Spleen (tissue), 11 donors: ENCODE results near the gene HOXD10. TPM values are rescaled to one million over a fixed set of nuclear protein-coding genes. Genes with fewer than 3 reads are reported as not detected.

Source experiments
- DNase-seq: peaks from one replicate; pipeline ENCODE4 v3.0.0-alpha.2; 2020
- H3K27ac ChIP-seq, 8 donors: fragments of 200-600 bp; sonication (generic) in 7 of 8; 1 replicate in 4 of 8; 2 replicates in 4 of 8; pipeline versions ENCODE4 v1.5.0 to v1.8.0; 2016 to 2021; ENCODE audit warnings: inconsistent platforms in 4 of 8, mild to moderate bottlenecking in 4 of 8, moderate library complexity in 1 of 8
- H3K27me3 ChIP-seq, 7 donors: fragments of 200-600 bp; sonication (generic) in 6 of 7; replicated peaks in 1 of 7; 1 replicate in 4 of 7; 2 replicates in 3 of 7; pipeline versions ENCODE4 v1.5.0 to v1.8.0; 2016 to 2021; ENCODE audit warnings: inconsistent platforms in 3 of 7, mild to moderate bottlenecking in 1 of 7
- H3K36me3 ChIP-seq, 6 donors: fragments of 200-600 bp; sonication (generic) in 5 of 6; 1 replicate in 4 of 6; 2 replicates in 2 of 6; pipeline versions ENCODE4 v1.5.0 to v1.8.0; 2016 to 2021; ENCODE audit warnings: inconsistent platforms in 2 of 6
- H3K4me1 ChIP-seq, 6 donors: fragments of 200-600 bp; sonication (generic) in 5 of 6; 1 replicate in 3 of 6; 2 replicates in 3 of 6; pipeline versions ENCODE4 v1.5.0 to v1.8.0; 2016 to 2021; ENCODE audit warnings: inconsistent platforms in 3 of 6
- H3K4me3 ChIP-seq, 8 donors: fragments of 200-600 bp; sonication (generic) in 7 of 8; 1 replicate in 4 of 8; 2 replicates in 4 of 8; pipeline versions ENCODE4 v1.5.0 to v1.8.0; 2016 to 2021; ENCODE audit warnings: inconsistent platforms in 4 of 8, mild to moderate bottlenecking in 4 of 8, moderate library complexity in 2 of 8
- H3K9me3 ChIP-seq, 8 donors: fragments of 200-600 bp; sonication (generic) in 7 of 8; 1 replicate in 4 of 8; 2 replicates in 4 of 8; pipeline versions ENCODE4 v1.5.0 to v1.8.0; 2016 to 2021; ENCODE audit warnings: inconsistent platforms in 4 of 8
- CTCF ChIP-seq, 11 experiments: fragments of 200-600 bp in 7 of 11; fragments of 450-650 bp in 4 of 11; sonication (generic) in 4 of 11; IDR thresholded peaks in 8 of 11; conservative IDR thresholded peaks in 3 of 11; 1 replicate in 7 of 11; 2 replicates in 4 of 11; pipeline versions ENCODE4 v1.4.0 to v1.8.0; 2016 to 2021; ENCODE audit warnings: antibody characterized with exemption in 11 of 11, inconsistent platforms in 4 of 11, mild to moderate bottlenecking in 1 of 11
- POLR2A ChIP-seq, 3 donors: fragments of 450-650 bp; IDR thresholded peaks; one replicate each; pipeline ENCODE4 v1.5.1; 2017; ENCODE audit warnings: antibody characterized with exemption in 3 of 3, mild to moderate bottlenecking in 1 of 3
- POLR2AphosphoS5 ChIP-seq, 3 donors: sonication (generic); formaldehyde crosslinking; IDR thresholded peaks; one replicate each; pipeline ENCODE4 v1.5.1; 2017; ENCODE audit warnings: antibody characterized with exemption in 3 of 3
- WGBS, 5 donors: extraction: QIAGEN DNeasy Blood & Tissue Kit in 3 of 5; methylation state at CpG; one replicate each; pipeline versions ENCODE4 v1.1.5 to v1.1.7; 2013 to 2018; 5-methylcytosine and 5-hydroxymethylcytosine counted together
- intact Hi-C: fragments of 100-400 bp; cut with DNase I; formaldehyde crosslinking; loops from one replicate; pipeline ENCODE4 v1.15.0; 2023; ENCODE audit warnings: low total_unique reads
- polyA plus RNA-seq, 3 donors: library from polyadenylated mRNA; stranded (reverse); fragments of 200-250 nt; gene quantifications; one replicate each; pipeline ENCODE4 v1.2.1, GENCODE V29; 2013
- total RNA-seq, 7 donors: library from RNA; depleted of rRNA in 3 of 7; stranded (reverse); fragments of >200 nt in 3 of 7; fragmentation: NEBNext Ultra II Directional in 4 of 7; extraction: Animal tissue kit (Norgen Biotek cat#: 25700) in 4 of 7; gene quantifications; one replicate each; pipeline versions ENCODE4 v1.1.0 to v1.2.1, GENCODE V29; 2016 to 2021
- donor health status: healthy with polysubstance abuse.
- donor health status: DM: no; HTN: no; CAD: no; lungs with moderate emphysema.
- donor health status: DM: no; HTN: no; CAD: no.
- donor health status: Bipolar disorder and iron deficiency.
- donor health status: healthy.
- donor health status: DM: no; HTN: no; CAD: no.
- donor health status: DM: yes; HTN: yes; CAD: no.

HOXD10 gene
- total and polyA plus RNA-seq, 10 donors: 0.06 TPM; not detected in 9

- Histone ChIP-seq H3K27ac (peak overlapping the region; percentile 43 to 93 (median 86)), H3K36me3 (no peaks in the 10 kb centered on the region), H3K4me3 (peak overlapping the region in 7 of 8 donors; percentile 24 to 71 (median 41)), H3K9me3 (no peaks in the 10 kb centered on the region), H3K27me3 (peaks cover 0 to 100% (median 92%) of the 10 kb centered on the region in 7 donors), H3K4me1 (peaks cover 0 to 76% (median 45%) of the 10 kb centered on the region in 6 donors)
- TF ChIP-seq POLR2AphosphoS5 (IDR thresholded peaks at IDR 0.05) (no peak), CTCF (IDR thresholded peaks at IDR 0.05 in 8 of 11, conservative IDR thresholded peaks at IDR 0.05 in 3 of 11) (no peak), POLR2A (IDR thresholded peaks at IDR 0.05) (no peak)
- peak; percentile 77 for DNase-seq
- 2 to 19% (median 3%) methylated on average over 35 to 43 of the region's 43 CpGs for WGBS, 5 donors
- intact Hi-C loops: loop anchor here (5.0 kb wide), 4 partner anchors 423 to 1018 kb away; no protein-coding TSS in a partner anchor
Observed at GRCh38 chr2:176129813-176130146, 13.2 kb downstream of the HOXD10 start.

DNA sequence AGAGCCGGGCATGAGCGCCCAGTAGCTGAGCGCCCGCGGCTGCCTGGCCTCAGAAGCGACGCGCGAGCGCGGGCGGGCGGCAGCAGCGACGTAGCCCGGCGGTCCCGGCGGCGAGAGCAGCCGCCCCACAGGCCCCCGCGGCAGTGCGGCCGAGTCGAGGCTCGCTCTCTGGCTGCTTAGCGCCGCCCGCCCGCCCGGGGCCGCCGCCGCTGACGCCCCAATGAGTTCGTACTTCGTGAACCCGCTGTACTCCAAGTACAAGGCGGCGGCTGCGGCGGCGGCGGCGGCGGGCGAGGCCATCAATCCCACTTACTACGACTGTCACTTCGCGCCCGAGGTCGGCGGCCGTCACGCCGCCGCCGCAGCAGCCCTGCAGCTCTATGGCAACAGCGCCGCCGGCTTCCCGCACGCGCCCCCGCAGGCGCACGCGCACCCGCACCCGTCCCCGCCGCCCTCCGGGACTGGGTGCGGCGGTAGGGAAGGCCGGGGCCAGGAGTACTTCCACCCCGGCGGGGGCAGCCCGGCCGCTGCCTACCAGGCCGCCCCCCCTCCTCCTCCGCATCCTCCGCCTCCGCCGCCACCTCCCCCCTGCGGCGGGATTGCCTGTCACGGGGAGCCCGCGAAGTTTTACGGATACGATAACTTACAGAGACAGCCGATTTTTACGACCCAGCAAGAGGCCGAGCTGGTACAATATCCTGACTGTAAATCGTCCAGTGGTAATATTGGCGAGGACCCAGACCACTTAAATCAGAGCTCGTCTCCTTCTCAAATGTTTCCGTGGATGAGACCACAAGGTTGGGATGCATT is 13.8 kb downstream of the HOXD10 start:
- H3K27me3 ChIP-seq: peaks cover 0 to 100% (median 92%) of the 10 kb centered on the region in 7 donors
- peak overlapping the region; percentile 57 to 93 (median 86) for H3K27ac ChIP-seq
- intact Hi-C loops: no loop called here
- peaks cover 0 to 81% (median 48%) of the 10 kb centered on the region in 6 donors for H3K4me1 ChIP-seq
- no peaks in the 10 kb centered on the region for H3K36me3 ChIP-seq
- TF ChIP-seq POLR2A (IDR thresholded peaks at IDR 0.05): no peak
- TF ChIP-seq CTCF (IDR thresholded peaks at IDR 0.05 in 8 of 11, conservative IDR thresholded peaks at IDR 0.05 in 3 of 11): peak in 1 of 11 experiments; percentile 19
- TF ChIP-seq POLR2AphosphoS5 (IDR thresholded peaks at IDR 0.05): peak in 2 of 3 donors; percentile 66 to 71
- no peaks in the 10 kb centered on the region for H3K9me3 ChIP-seq
- 1 to 13% (median 4%) methylated on average over 40 to 100 of the region's 100 CpGs for WGBS, 5 donors
- H3K4me3 ChIP-seq: peak overlapping the region; percentile 20 to 71 (median 40)
- DNase-seq: peak; percentile 84

- Histone ChIP-seq H3K4me3 (peak overlapping the region; percentile 20 to 71 (median 40)), H3K27me3 (peaks cover 0 to 100% (median 92%) of the 10 kb centered on the region in 7 donors), H3K9me3 (no peaks in the 10 kb centered on the region), H3K27ac (peak overlapping the region; percentile 57 to 93 (median 86)), H3K36me3 (no peaks in the 10 kb centered on the region), H3K4me1 (peaks cover 0 to 89% (median 50%) of the 10 kb centered on the region in 6 donors)
- no peak for DNase-seq
- WGBS, 5 donors: 12 to 18% (median 14%) methylated on average over 15 of the region's 15 CpGs
- no peak for TF ChIP-seq CTCF (IDR thresholded peaks at IDR 0.05 in 8 of 11, conservative IDR thresholded peaks at IDR 0.05 in 3 of 11)
- TF ChIP-seq POLR2AphosphoS5 (IDR thresholded peaks at IDR 0.05): no peak
- no peak for TF ChIP-seq POLR2A (IDR thresholded peaks at IDR 0.05)
- intact Hi-C loops: no loop called here
Observed at GRCh38 chr2:176130957-176131847, 14.6 kb downstream of the HOXD10 start.
